Left renal cortex interstitium (tissue), 4 donors: ENCODE results near the gene CD99. TPM values are rescaled to one million over a fixed set of nuclear protein-coding genes. Genes with fewer than 3 reads are reported as not detected.
"Not testable (repeated sequence)": the region's sequence is repeated elsewhere in the genome, so short reads cannot be mapped to it uniquely, and the experiment has no call there.

Source experiments
- DNase-seq, 4 donors: peaks; one replicate each; pipeline ENCODE4 v3.0.0-alpha.2; 2013; ENCODE audit warnings: low read depth in 4 of 4, low spot score in 2 of 4, missing footprints in 1 of 4
- polyA plus RNA-seq, 4 donors: library from polyadenylated mRNA; unstranded; fragments of 120-200 nt; gene quantifications; one replicate each; pipeline ENCODE4 v1.2.1, GENCODE V29; 2013; ENCODE audit not compliant: insufficient read length in 4 of 4

CD99 gene
- polyA plus RNA-seq, 4 donors = 201 to 291 (median 209) TPM

DNA sequence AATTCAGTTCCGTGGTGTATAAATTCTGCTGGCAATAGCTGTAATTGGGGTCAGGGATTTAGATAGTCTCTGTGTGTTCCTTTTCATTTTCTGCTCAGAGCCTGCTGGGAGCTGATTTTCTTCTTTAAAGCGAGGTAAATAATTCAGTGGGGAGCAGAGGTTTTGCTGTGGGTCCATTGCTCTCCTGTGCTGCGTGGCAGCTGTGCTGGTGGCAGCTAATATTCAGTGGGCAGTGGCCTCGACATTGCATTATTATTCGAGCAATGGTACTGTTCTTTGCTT is 74.4 kb downstream of the CD99 start:
- no peak for DNase-seq

DNA sequence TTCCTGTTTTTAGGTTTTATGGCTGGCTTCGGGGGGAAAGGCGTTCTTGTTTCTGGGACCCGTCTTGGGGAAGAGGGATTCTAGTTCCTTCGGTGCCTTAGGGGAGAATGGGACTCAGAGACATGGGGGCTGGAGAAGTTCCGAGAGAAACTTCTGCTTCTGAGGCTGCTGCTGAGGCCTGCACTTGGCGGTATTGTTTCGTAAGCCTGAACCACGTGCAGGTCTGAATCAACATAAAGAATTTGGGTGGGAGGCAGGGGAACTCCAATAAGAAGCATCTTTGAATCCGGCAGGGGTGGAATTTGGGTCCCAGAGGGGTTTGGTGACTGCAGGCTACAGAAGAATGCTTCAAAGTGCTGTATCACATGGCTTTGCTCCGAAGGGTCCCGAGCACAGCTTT is 75.8 kb downstream of the CD99 start:
- DNase-seq = no peak

DNA sequence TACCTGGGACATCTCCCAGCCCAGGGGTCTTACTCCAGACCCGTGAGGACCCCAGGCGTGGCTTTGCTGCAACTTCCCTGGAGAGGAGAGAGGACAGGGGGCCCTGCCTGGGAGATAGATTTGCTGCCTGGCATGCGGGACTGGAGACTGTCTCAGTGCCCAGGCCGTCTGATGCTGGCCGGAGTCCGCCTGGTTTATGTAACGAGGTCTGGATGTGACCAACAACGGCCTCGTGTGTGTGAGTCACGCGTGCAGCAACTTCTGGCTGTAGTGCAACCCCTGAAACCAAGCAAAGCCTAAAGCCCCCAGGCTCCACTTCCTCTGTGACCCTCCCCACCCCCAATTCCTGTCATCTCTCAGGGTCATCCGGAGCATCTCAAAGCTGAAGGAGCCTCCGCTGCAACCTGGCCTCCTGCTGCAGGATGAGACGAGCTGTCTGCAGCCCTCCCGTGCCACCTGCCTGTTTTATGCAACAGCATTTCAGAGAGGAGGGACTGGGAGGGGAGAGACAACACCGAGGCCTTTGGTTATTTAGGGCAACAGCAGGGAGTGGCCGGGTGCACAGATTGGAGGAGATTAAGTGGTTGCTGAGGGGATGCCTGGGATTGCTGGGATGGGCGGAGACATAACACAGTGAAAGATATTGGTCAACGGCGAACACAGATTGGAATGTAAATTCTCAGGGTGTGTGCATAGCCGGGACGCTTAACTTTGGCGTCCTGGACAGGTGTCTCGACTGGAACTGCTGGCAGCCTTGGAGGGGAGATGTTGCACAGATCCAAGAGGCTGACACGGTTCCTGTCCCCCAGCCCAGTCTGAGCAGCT is 76.7 kb downstream of the CD99 start:
- no peak for DNase-seq

DNA sequence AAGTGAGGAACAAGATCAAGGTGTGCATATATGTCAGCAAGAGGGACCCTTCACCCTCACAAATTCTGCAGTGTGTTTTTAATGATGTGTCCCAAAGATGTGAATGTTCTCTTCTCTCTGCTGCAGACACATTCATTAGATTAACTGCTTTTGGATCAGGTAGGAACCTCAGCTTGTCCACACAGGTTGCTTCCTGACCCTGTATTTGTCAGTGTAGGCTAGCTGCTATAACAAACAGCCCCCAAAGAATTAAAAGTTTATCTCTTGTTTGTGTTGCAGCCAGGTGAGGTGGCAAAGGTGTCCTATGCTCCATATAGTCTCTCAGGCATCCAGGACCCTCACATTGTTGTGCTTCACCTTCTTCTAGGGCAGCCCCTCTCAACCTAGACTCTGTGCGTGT is 78.5 kb downstream of the CD99 start:
- no peak for DNase-seq

DNA sequence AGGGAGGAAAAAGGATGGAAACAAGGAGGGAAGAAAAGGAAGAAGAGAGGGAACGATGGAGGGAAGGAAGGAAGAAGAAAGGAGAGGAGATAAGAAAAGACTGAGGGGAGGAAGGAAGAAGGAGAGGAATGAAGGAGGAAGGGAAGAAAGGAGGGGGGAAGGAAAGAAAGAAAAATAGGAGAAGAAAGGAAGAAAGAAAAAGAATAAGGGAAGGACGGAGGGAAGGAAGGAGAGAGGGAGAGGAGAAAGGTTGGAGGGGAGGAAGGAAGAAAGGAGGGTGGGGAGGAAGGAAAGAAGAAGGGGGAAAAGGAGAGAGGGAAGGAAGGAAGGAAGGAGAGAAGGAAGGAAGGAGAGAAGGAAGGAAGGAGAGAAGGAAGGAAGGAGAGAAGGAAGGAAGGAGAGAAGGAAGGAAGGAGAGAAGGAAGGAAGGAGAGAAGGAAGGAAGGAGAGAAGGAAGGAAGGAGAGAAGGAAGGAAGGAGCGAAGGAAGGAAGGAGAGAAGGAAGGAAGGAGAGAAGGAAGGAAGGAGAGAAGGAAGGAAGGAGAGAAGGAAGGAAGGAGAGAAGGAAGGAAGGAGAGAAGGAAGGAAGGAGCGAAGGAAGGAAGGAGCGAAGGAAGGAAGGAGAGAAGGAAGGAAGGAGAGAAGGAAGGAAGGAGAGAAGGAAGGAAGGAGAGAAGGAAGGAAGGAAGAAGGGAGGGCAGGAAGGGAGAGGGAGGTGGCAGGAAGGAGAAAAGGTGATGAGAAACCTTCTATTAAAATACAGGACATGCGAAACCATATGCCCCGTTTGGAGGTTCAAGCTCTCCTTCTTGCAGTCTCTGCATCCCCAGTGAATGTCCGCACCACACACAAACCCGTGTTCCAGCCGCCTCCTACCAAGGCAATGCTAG is 82.3 kb downstream of the CD99 start:
- DNase-seq = not testable (repeated sequence)

DNA sequence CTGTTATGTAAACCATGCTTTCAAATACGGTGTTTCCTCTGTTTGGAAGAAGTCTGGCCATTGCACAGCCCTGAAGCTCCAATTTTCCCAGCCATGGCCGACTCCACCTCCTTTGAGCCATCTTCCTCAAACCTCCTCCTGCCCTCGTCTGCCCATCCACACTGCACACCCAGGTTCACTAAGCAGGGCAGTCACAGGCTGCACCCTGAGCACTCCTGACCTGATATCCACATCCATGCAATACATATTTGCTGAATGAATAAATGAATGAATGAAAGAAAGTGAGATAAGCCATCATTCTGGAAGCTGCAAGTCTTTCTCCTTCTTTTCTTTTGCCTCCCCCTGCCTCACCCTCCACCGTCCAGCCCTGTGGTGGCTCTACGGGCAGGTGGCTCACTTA is 83.0 kb downstream of the CD99 start:
- DNase-seq = no peak

DNA sequence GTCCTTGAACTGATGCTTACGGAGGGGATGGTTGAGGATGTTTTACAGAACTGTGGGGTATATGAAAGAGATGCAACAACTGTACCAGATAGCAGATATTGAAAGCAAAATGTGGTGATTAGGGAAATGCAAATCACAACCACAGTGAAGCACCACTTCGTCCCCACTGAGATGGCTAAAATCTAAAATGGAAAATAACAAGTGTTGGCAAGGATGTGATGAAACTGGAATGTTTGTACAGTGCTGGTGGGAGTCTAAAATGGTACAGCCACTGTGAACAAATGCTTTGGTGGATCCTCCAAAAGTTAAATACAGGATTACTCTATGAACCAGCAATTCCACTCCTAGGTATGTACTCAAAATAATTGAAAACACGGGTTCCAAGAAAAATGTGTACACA is 83.7 kb downstream of the CD99 start:
- no peak for DNase-seq

DNA sequence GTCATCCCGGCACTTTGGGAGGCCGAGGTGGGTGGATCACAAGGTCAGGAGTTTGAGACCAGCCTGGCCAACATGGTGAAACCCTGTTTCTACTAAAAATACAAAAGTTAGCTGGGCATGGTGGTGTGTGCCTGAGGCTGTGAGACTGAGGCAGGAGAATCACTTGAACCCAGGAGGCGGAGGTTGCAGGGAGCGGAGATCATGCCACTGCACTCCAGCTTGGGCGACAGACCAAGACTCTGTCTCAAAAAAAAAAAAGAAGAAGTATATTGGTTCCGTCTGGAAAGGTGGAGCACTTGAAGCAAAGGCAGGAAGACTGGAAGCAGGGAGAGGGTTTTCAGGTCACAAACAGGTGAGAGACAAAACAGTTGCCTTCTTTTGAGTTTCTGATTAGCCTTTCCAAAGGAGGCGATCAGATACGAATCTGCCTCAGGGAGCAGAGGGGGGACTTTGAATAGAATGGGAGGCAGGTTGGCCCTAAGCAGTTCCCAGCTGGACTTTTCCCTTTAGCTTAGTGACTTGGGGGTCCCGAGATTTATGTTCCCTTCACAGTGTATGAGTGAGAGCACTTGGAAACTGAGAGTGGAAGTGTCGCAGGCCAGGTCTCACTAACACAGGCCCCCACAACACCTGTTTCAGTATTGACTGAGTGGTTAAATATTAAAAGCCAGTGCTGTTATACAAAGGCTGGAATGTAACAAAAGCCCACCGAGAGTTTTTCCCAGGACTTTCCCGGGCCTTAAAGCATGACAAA is 89.6 kb downstream of the CD99 start:
- peak in 1 of 4 donors; percentile 8 for DNase-seq

DNA sequence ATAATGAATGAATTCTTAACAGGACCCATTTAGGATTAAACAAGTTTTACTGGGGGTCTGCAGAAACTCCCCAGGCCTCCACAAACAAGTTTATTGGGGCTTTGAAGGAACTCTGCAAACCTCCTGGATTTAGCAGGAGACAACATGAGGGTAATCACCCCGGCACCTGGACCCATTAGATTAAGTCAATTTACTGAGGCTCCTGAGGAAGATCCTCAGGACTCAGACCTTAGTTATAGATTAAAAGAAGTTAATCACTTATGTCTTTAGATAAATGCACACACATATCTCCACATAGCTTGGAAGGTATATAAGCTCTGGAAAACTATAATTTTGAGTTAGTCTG is 90.1 kb downstream of the CD99 start:
- no peak for DNase-seq

DNA sequence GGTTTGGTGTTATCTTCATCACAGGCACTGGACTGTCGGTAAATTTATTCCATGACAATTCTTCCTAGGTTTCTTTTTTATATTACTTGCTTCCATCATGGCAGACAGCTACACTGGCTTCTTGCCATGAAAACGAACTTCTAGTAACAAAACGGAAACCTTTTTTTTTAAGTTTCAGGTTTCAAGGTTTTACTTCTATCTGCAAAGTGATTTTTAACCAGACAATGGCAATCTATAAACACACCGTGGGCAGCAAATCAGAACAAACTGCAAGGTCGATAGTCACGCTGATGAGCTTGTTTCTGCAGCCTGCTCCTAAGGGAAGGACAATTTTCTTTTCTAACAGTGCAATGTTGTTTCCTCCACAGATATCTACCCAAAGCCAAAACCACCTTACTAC is 90.6 kb downstream of the CD99 start:
- DNase-seq = no peak

DNA sequence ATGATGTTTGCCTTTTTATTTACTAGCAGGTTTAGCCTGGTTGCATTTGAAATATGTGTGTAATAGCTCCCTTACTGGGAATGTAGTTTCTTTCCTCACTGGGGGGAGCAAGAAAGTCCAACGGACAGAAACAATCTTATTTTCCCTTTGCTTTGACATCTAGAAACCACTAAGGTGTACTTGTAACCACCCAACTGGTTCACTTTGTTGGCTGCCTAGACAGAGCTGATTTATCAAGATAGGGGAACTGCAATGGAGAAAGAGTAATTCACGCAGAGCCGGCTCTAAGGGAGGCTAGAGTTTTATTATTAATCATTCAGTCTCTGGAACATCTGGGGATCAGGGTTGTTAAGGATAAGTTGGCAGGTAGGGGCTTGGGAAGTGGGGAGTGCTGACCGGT is 91.1 kb downstream of the CD99 start:
- DNase-seq = no peak

DNA sequence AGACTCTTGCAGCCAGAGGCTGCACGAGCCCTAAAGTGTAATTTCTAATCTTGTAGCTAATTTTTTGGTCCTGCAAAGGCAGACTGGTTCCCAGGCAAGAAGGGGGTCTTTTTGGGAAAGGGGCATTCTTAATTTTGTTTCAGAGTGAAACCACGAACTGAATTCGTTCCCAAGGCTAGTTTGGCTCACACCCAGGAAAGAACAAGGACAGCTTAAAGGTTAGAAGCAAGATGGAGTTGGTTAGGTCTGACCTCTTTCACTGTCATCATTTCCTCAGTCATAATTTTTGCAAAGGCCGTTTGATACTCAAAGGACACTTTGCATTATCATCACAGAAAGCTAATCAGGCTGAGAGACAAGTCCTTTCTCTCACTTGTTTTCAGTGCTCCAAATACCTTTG is 91.7 kb downstream of the CD99 start:
- no peak for DNase-seq

DNA sequence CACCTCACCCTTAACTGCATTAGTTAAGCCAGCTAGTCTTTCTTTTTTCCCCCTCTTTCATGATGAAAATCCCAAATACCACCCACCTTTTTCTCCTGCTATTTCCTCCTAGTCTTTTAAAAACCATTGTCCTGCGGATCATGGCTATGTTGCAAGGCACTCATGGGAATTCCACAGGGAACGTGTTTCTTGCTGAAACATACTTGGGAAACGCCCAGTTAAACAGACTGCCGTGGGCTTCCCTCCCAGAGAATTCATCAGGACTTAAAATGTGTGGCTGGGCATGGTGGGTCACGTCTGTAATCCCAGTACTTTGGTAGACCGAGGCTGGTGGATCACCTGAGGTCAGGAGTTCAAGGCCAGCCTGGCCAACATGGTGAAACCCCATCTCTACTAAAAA is 92.9 kb downstream of the CD99 start:
- DNase-seq = no peak

DNA sequence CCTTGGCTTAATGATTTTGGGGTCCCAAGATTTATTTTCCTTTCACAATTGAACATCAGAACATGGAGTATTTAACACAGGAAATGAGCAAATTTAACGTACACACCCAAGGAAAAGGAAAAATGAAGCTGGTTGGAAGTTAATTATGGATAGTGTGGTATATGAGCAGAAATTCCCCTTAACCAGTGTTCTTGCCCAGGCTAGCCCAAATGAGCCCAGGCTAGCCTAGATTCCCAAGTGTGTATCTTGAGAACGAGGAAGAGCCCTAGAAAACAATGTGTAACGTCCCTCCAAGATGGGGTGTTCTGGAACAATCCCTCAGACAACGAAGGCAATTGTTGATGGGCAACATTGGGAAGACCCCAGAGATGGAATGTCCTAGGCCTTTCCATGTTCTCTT is 94.4 kb downstream of the CD99 start:
- DNase-seq = no peak

DNA sequence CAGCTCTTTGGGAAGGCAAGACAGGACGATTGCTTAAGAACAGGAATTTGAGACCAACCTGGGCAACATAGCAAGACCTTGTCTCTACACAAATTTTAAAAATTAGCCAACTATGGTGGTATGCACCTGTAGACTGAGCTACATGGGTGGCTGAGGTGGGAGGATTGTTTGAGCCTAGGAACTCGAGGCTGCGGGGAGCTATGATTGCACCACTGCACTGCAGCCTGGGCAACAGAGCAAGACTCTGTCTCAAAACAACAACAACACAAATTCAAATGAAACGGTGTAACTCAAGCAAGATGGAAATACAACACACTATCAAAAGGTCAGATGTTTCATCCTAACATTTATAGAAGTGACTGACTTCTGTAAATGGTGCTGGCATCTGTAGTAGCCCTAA is 97.9 kb downstream of the CD99 start:
- no peak for DNase-seq

DNA sequence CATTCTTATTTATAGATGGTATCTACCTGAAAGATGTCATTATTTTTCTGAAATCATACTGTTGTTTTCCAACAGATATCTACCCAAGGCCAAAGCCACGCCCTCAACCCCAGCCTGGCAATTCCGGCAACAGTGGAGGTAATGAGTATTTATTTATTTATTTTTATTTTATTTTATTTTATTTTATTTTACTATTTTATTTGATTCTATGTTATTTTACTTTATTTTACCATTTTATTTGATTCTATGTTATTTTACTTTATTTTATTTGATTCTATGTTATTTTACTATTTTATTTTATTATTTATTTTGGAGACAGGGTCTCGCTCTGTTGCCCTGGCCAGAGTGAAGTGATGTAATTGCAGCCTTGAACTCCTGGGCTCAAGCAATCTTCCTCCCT is 98.5 kb downstream of the CD99 start:
- DNase-seq = no peak

Other genes with a start within 250 kb of the CD99 start
- 10 to 100 TPM; 28.0 to 35.1 (median 28.7) TPM for gene DHRSX, start 190.3 kb upstream of the CD99 start, polyA plus RNA-seq
- 10 to 100 TPM; 40.9 to 57.4 (median 44.8) TPM for gene ZBED1, start 190.3 kb upstream of the CD99 start, polyA plus RNA-seq
- under 1 TPM; 0.19 to 0.69 (median 0.37) TPM for gene XG, start 60.7 kb downstream of the CD99 start, polyA plus RNA-seq
- 10 to 100 TPM; 12.7 to 17.4 (median 16.8) TPM for gene GYG2, start 137.6 kb downstream of the CD99 start, polyA plus RNA-seq
- gene ARSD, start 238.0 kb downstream of the CD99 start, polyA plus RNA-seq = 10 to 100 TPM; 49.1 to 55.5 (median 52.1) TPM